ENCODE data around the gene ZFAND6. TPM values are rescaled to one million over a fixed set of nuclear protein-coding genes. Genes with fewer than 3 reads are reported as not detected.
A peak's percentile ranks its signal among the peaks of the same experiment; 100 is the strongest.

Gene ZFAND6
- total RNA-seq, 1 donor from 2014 or later: 62.8 TPM

DNA sequence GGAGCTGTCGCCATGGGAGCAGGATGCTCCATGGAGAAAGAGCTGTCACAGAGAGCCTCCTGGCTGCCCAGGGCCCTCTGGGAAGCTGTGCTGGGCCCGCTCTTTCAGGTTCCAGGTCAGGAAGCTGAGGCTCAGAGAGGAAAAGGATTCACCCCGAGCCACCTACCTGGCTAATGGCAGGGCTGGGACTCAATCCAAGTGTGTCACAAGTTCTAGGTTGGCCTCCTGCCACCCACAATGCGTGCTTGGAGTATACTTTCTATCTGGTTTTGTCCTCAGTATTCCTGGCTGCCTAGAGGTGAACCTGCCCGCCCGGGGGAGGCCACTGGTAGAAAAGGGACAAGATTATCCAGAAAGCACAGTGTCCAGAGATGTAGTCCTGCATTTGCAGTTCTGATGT, 117.0 kb downstream of the ZFAND6 start:
- intact Hi-C loops (cut with DNase I): no loop called here
- DNase-seq (no peak), ATAC-seq (ENCODE audit: poor library complexity) (no peak)

DNA sequence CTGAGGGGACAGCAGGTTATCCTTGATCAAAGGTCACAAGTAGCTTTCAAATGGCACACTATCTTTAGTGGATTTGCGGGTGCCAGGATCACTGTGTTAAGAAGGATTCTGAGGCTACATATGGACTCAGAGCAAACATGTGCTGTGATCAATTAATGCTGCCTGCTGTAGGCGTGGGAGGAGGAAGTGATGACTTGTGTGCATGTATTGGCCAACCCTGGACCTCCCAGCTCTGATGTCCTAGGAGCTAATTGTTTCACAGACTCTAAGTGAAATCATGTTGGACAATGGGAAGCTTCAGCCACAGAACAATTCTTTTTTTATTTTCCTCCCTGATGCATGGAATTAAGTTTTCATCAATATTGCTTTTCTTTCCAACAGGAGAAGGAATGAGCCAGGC, 117.7 kb downstream of the ZFAND6 start:
- intact Hi-C loops (cut with DNase I): no loop called here

DNA sequence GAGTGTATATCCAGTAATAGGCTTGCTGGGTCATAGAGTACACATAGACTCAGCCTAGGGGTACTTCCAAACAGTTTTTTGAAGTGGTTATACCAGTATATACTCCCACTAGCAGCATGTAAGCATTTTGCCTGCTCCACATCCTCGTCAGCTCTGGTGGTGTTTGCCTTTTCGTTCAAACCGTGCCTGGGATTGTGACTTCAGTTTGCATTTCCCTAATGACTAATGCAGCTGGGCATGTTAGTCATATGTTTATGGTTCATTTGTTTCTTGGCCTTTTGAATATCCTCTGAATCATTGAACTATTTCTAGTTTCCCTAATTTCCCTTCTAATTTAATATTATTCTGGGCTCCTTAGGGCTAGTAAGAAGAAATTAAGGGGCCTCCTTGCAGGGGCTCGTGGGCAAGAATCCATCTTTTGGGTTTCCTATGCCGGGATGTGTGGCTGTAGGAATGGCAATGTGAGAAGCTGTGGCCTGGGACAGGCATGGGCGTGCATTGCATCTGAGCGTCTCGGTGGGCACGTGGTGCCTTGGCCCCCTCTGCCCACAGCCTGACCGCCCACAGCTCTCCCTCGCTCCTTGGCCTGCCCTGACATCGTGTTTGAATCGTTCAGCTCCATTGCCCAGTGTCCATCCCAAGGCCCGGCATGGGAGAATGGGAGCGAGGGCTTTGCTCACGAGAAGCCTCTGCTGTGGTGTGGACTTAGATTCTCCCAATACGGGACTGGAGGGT, 119.7 kb downstream of the ZFAND6 start:
- DNase-seq (no peak), ATAC-seq (ENCODE audit: poor library complexity) (no peak)
- intact Hi-C loops (cut with DNase I): no loop called here

More for the DNA sequence above, 117.7 kb downstream of the ZFAND6 start:
- no peak for ATAC-seq (ENCODE audit: poor library complexity)
- DNase-seq: no peak

DNA sequence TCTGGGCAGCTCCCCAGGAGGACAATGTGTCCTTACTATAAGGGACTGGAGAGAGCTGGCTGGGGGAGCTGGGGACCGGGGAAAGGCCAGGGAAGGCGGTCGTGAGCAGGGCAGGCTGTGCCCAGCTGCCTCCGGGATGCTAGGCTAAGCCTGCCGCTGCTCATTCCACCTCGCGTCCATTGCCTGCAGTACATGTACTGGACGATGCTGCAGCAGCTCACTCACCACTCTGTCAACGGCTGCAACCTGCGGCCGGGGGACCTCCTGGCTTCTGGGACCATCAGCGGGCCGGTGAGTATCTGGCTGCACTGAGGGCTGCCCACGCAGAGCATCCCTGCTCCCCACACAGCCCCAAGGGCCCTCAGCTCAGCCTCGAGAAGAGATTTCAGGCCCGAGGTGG, 120.5 kb downstream of the ZFAND6 start:
- intact Hi-C loops (cut with DNase I): no loop called here
- ATAC-seq (ENCODE audit: poor library complexity) (no peak), DNase-seq (no peak)

DNA sequence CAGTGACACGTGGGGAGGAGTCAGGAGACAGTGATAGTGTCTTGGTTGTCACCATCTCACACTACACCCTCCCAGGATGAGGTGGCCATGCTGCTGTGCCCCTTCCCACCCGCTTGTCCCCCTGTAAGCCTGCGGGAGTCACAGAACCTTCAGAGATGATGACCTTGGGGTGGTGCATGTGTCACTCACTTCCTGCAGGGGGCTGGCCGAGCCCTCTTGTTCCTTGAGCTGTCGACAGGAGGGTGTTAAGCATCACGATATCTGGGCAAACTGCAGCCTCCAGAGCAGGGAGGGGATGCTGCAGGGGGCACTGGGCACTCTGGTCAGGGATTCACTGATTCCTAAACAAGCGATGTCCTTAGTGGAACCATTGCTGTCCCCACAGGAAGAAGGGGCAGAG, 121.0 kb downstream of the ZFAND6 start:
- no peak for ATAC-seq (ENCODE audit: poor library complexity)

DNA sequence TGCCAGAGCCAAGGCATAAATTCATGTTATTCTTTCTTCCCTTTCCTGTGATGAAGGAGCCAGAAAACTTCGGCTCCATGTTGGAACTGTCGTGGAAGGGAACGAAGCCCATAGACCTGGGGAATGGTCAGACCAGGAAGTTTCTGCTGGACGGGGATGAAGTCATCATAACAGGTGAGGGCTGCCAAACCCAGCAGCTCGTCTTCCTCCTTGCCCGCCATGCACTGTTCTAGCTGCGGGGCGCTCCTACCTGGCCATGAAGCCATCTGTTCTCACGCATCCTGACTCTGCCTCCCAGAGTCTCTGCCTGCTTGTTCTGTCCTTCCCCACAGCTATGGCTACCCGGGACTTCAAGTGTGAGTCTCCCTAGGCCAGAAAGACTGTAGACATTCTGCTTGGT, 121.5 kb downstream of the ZFAND6 start:
- intact Hi-C loops (cut with DNase I): no loop called here
- ATAC-seq (ENCODE audit: poor library complexity) (no peak), DNase-seq (no peak)

More for the DNA sequence above, 121.0 kb downstream of the ZFAND6 start:
- intact Hi-C loops (cut with DNase I): no loop called here
- no peak for DNase-seq

DNA sequence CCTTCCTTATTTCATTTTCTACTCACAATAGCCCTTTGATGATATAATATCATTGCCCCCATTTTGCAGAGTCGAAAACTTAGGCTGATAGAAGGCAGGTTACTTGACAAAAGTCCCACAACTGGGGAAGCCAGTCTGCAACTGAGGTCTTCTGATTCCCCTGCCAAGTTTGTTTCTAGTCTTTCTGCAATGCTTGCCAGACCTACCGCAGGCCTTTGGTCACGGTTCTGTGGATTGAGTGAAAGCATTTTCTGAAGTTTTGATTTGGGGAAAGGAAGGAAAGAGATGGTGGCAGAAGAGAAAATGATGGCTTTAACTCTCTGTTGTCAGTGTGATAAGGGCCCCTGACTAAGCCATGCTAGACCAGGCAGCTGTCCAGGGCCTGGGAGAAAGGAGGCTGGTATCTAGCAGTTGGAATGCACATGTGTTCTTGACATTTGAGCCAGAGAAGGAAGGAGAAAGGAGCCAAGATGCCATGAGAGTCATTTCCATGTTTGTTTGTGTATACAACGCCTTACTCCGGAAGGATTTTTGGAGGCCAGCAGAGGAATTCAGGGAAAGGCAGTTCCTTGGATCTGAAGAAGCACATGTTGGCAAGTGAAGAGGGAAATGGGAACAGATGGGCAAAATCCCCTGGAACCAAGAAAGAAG, 123.3 kb downstream of the ZFAND6 start:
- DNase-seq (no peak), ATAC-seq (ENCODE audit: poor library complexity) (peak; percentile 85)
- intact Hi-C loops (cut with DNase I): no loop called here

DNA sequence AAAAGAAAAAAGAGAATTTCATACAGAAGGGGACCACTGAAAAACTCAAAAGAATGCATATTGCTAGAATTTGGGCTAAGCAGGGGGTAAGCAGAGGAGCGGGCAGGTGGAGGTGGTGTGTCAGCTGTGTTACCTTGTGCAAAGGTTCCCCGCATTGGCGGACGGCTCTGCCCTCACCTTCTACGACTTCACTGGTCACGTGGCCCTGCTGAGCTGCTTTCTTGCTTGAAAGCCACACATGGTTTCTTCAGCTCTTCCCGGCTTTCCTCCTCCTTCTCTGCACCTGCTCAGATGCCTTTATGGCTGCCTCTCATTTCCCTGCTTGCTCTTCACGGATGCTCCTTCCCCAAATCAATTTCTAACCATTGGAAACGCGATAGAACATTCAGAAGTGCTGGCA, 123.8 kb downstream of the ZFAND6 start:
- DNase-seq (no peak), ATAC-seq (ENCODE audit: poor library complexity) (no peak)
- intact Hi-C loops (cut with DNase I): no loop called here

DNA sequence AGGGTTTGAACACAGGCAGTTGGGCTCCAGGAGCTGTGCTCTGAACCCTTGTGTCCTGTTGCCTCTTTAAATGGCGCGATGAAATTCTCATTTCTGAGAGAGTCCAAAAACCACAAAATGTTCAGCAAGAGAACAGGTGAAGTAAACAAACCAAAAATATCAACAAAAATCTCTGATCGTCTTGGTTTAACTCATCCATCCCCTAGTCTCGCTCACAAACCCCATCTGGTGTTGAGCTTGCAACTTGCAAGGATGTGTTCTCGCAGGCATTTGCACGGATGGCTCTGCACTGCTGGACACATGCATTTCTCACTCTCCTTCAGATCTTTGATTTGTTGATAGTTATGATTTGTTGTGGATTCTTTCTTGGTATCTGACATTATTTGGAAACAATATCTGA, 124.4 kb downstream of the ZFAND6 start:
- intact Hi-C loops (cut with DNase I): no loop called here
- ATAC-seq (ENCODE audit: poor library complexity) (no peak), DNase-seq (no peak)

DNA sequence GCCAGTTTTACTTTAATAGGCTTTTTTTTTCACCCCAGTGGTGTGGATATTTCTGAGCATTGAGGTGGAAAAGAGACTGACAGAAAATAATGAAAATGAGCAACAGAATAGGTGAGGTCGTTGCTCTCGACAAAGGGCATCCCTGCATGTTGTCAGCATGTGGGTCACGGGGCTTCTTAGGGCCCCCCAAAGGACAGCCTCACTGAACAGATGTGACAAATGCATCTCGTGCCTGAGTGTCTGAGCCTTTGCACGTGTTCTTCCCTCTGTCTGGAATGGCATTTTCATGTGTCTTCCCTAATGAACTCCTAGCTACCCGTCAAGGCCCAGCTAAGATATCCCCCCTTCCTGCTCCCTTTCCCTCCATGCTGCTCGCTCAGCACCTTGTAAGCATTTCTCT, 125.1 kb downstream of the ZFAND6 start:
- no peak for ATAC-seq (ENCODE audit: poor library complexity)
- DNase-seq: no peak
- intact Hi-C loops (cut with DNase I): no loop called here

DNA sequence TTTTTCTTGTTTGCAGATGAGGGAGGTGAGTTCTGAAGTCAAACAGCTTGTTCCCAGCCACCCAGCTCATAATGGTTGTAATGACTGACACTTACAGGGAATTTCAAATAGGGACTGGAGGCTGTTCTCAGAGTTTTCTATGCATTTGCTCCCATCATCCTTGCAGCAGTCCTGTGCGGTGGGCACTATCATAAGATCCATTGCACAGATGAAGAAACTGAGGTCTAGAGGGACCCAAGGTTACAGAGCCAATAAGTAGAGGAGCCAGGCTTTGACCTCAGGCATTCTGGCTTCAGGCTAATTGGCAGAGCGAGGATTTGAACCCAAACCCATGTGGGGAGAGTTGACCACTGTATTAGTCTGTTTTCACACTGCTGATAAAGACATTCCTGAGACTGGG, 125.7 kb downstream of the ZFAND6 start:
- DNase-seq (no peak), ATAC-seq (ENCODE audit: poor library complexity) (no peak)
- intact Hi-C loops (cut with DNase I): no loop called here

DNA sequence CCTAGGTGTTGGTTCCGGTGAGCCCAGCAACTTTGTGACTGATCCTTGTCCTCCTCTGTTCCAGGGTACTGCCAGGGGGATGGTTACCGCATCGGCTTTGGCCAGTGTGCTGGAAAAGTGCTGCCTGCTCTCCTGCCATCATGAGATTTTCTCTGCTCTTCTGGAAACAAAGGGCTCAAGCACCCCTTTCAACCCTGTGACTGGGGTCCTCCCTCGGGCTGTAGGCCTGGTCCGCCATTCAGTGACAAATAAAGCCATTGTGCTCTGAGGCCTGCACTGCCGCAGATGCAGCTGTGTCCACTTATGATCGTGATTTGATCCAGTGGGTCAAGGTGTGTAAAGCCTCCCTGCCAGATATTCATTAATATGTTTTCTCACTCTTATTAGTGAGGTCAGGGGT, 126.6 kb downstream of the ZFAND6 start:
- no peak for ATAC-seq (ENCODE audit: poor library complexity)
- intact Hi-C loops (cut with DNase I): no loop called here

DNA sequence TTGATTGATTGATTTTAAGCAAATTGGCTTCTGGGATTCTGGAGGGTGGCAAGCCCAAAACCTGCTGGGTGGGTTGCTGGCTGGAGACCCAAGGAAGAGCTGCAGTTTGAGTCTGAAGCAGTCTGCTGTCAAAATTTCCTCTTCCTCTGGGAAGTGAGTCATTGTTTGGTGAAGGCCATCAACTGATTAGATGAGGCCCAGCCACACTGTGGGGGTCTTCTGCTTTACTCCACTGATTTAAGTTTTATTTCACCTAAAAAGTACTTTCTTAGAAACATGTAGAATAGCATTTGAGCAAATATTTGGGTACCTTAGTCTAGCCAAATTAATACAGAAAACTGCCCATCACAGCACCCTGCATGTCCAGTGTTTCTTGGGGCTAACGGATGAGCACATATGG, 127.1 kb downstream of the ZFAND6 start:
- DNase-seq (no peak), ATAC-seq (ENCODE audit: poor library complexity) (no peak)
- intact Hi-C loops (cut with DNase I): no loop called here

More for the DNA sequence above, 126.6 kb downstream of the ZFAND6 start:
- no peak for DNase-seq

Other genes with a start within 250 kb of the ZFAND6 start
- 20.5 TPM for gene MTHFS, start 162.7 kb upstream of the ZFAND6 start, total RNA-seq
- gene BCL2A1, start 88.5 kb upstream of the ZFAND6 start, total RNA-seq: 0.43 TPM
- gene FAH, start 93.3 kb downstream of the ZFAND6 start, total RNA-seq: 28.2 TPM
- 0.94 TPM for gene CTXND1, start 192.5 kb downstream of the ZFAND6 start, total RNA-seq

Data from Right ventricle myocardium superior (tissue), 1 donor.